Measurements from ENCODE around the gene SURF2.
"Not testable (repeated sequence)": the region's sequence is repeated elsewhere in the genome, so short reads cannot be mapped to it uniquely, and the experiment has no call there.

The SURF2 gene

DNA sequence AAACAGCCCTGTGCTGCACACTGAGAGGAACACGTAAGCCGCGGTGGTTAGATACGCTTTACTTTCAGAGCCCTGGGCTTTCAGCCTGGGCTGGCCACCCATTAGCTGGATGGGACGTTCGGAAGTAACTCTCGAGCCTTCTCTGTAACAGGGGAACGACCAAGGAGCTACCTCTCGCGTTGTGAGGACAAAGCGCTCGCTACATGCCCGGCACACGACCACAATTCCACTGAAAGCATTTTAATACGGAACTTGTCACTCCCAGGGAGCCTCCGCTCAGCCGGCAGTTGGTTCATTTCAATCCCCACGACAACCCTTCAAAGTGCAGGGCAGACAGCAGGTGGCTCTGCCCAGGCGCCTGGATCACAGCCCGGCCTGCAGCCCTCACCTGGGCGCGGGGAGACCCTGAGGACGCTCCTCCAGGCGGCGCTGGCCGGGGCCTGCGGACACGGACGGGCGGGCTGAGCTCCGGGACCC lies 431 bp upstream of the SURF2 start:
- no peak for DNase-seq

DNA sequence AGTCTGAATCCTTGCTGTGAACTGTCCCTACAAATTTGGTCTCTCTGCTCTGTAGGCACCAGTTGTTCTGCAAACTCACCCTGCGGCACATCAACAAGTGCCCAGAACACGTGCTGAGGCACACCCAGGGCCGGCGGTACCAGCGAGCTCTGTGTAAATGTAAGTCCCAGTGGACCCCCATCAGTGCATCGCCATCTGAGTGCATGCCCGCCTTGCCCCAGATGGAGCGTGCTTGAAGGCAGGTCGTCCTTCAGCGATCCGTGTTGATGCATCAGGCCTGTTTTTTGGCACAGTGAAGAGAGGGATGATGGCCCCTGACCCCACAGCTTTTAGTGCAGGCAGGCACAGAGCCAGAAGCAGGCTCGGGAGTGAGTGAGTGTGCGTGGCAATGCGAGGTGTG lies 1.3 kb downstream of the SURF2 start:
- no peak for DNase-seq

DNA sequence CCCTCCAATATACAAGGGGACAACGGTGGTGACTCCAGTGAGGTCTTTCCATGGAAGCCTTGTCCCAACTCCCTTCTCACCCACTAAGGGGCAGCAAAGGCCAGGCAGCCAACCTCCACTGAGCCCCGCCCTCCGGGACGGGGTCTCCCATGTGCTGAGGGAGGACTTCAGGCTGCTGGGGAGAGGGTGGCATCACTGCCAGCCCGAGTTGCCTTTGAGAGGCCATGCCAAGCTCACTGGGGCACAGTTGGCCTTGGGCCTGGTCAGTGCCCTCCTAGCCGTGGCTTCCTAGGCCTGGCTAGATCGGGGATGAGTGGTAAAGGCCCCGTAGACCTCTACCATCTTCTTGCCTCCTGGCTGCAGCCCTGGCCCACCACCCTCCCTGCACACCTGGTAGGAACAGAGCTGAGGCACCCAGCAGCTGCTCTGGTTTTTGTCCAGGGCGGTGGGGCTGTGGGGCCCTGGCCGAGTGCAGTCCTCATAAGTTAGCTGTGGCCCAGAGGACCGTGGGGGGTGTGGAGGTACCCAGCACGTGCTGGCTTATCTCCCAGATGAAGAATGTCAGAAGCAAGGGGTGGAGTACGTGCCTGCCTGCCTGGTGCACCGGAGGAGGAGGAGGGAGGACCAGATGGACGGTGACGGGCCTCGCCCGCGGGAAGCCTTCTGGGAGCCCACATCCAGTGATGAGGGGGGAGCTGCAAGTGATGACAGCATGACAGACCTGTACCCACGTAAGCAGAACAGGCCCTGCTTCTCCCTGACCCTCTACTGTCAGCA lies 3.2 kb downstream of the SURF2 start:
- DNase-seq: no peak

DNA sequence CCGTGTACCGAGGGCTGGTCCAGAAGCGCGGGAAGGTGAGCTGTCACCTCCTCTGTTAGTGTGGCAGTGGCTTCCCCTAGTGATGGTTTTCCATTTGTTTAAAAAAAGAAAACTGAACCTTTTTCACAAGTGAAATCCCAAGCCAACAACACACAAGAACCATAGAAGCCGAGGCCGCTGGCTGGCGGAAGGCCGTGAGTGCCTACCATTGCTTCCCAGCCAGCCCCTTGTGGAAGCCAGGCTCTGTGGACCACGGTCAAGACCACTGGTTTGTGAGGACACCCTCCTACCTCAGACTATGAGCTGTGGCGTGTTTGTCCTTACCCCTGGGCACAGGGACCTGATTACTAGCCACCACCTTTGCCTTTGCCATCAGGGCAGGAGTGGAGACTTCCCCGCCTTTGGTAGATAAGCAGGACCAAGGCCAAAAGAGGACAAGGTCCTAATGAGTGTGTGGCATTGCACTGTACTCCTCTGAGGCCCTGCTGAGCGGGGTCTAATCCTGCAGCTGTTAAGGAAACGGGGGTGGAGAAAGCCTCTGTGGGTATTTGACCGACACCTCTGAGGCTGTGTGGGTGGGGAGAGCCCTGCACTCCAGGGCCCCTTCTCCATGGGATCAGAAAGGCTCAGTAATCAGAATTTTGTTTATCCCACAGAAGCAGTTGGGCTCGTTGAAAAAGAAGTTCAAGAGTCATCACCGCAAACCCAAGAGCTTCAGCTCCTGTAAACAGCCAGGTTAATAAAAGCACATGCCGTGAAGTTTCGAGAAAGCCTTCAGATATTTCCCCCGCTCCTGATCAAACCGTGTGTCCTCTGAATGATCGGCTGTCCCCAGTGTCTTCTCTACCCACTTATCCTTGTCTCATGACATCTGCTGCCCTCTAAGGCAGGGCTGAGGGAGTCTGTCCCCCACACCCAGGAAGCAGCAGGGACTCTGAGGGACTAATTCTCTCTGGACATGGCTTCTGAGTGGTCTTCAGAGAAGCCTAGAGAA lies 4.3 kb downstream of the SURF2 start:
- DNase-seq: no peak

DNA sequence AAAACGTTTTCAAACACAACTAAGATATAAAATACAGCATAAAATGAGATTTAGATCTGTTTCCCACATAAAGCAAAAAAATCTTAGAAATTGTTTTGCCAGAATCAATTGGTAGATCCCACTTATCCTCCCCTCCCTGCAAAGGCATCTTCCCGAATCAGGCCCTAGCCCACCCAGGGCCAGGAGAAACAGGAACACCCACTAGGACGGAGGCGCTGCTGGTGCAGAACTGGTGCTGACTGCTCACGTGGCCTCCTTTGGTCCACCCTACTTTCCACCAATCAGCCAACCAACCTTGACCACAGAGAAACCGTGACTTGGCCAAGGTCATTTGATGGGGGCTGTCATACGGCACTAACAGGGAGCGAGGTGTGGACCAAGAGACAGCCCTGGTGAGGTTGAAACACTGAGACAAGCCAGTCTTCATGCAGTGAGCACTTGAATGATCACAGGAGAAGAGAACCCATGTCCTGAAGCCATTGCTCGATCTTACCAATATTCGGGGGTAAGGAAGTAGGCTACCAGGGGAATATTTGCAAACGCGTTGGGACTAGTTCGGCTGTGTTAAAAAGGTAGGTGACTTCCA lies 5.2 kb downstream of the SURF2 start:
- no peak for DNase-seq

DNA sequence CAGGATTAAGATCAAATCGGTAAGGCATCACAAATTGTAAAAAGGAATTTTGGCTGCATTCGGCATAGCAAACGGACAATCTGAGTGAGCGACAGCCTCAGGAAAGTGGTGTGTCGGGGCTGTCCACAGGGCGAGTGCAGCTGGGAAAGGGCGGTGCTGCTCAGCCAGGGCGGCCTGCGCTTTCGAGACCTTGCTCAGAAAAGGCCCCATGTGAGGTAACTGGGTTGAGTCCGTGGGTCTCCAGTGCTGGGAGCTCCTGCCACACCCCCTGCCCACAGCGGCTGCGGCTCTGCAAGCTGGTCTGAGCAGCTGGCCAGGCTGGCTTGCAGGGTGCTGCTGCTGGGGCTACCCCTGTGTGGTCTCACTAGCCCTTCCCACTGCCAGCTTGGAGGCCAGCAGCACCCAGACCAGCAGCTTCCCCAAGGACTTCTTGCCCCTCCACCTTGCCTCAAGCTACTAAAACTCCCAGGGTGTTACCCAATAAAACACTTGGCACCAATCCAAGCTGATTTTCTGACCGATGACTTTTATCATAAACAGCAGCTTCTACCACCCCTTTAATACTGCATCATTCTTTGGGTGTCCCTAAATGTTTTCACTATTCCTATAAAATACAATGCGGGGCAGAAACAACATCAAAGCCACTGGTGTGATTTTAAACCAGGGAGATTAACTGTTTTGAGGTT lies 6.2 kb downstream of the SURF2 start:
- DNase-seq: no peak

DNA sequence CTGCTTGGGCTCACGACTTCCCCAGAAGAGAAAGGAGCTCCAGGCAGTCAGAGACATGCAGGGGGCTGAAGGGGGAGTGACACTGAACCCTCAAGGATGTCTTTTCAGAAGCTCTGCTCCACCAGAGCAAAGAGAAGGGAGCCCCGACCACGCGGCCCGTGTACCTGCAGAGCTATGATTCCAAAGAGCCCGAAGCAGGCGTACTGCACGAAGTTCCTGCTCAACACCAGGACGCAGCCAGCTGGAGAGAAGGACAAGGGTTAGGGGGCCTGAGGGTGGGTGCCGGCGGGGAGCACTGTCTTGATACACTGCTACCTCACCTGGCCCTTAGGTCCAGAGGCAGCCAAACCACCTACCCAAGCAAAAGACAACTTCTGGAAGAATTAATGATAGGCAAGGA lies 10.1 kb downstream of the SURF2 start:
- no peak for DNase-seq

DNA sequence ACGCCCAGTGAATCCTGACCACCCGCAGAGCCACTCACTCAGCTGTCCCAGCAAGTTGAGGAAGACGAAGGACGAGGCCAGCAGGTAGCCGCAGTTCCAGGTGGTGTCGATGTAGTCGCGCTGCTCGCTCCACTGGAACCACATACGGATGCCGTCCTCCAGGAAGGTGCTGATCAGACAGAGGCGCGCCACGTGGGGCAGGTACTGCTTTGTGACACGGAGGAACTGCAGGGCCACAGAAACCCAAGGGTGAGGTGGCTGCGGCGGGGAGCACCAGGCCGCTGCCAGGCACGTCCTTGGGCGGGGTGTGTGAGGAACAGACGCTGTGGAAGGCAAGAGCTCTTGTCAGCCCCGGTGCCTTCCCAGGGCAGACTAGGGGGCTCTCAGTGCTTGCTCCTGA lies 10.9 kb downstream of the SURF2 start:
- no peak for DNase-seq

DNA sequence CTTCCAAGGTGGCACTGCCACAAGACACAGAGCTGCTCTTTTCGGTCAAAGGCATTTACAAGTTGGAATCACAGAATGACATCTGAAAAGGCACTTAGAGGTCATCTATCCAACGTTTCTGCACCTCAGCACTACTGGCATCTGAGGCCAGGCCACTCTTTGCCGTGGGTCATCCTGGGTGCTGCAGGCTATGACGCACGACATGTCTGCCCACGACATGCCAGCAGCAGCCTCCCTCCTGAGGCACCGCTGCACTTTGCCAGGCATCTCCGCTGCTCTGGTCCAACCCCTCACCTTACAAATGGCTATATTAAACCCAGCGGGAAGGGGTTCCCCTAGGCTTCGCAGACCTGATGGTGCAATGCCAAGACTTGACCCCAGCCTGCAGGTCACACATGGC lies 11.4 kb downstream of the SURF2 start:
- DNase-seq: no peak

DNA sequence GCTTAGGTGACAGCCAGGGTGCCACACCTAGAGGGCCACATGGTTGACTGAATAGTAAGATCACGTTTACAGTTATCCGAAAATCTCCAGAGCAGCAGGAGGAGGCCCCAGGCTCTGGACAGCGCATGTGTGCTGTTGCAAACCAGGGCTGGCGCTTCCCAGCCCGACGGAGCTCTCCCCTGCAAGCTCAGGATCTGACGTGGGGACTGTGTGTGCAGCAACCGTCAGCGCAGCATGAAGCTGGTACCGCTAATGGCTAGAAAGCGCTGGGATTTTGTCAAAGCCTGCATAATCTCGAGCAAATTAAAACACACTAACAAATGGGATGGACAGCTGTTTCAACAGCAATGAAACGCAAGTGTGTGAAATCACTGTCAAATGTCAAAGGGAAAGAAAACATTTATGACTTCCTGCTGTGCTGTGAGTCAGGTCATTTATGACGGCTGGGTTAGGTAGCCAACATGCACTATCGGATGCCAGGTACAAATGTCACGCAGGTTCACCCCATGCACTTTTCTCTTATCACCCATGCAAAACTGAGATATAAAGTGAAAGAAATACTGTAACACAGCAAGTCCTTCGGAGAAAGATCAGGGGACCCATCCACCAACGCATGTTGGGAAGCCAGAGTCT lies 12.0 kb downstream of the SURF2 start:
- DNase-seq: no peak

DNA sequence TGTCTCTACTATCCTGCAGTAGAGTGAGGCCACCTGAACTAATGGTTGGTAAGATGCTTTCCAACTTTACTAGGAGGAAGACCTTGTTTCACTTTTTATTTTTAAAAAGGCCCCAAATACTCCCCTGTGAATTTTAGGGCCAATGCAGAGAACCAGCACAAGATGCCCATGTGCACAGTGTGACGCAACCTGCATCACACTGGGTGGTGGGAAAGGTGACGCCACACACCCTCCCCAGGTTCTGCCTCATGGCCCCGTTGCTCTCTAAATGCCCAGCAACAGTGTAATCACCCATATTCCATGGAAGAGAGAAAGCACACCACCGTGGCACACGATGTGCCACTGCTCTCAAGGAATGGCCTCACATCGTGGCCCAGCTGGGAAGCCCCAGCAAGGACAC lies 13.1 kb downstream of the SURF2 start:
- DNase-seq: no peak

DNA sequence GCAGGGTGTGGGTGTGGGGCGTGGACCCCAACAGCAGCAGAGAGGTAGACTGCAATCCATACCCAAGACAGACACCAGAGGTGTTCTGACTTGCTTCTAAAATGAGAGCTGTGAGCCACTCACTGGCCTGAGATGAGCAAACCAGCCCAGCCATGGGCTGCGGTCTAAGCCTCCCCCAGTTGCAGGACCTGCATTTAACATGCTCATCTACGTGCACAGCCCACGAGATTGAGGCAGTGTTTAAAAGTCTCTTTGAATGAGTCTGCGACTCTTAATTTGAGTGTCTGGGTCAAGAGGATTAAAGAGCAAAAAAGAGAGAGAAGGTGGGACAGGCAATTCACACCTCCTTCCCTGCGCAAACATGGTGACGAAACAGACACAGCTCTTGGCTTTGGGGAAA lies 13.6 kb downstream of the SURF2 start:
- DNase-seq: no peak

DNA sequence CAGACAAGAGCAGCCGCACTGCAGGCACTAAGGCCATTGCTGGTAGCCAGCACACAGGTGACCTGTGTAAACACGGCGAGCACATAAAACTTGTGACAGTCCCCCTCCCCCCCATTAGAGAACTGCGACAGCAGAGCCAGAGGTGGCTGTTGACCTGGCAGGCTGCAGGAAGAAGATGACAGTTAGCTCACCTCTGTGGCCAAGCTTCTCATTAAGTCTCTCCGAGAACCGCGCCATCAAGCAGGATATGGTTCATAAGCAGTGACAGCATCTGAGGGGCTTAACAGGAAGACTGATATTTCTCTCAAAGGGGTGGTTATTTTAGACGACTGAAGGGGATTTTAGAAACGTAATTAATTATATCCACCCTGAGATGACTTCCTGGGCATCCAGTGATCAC lies 14.3 kb downstream of the SURF2 start:
- no peak for DNase-seq

DNA sequence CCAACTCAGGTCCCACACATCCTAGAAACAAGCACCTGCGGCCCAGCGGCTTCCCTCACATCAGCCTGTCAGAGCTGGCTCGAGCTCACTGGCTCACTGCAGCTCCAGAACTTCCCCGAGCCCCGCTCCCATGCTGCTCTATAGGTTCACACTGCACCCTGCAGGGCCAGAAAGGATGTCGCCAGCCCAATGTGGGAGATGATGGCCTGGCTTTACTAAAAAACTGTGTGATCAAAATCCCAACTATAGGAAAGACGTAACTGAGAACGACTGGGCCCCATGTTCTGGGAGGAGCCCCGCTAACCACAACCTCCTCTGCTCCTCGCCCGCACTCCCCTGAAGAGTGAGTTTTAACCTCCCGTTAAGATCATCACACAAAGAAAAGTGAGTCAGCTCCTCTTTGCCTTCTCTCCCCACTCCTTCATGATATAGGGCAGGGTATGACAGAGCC lies 14.9 kb downstream of the SURF2 start:
- DNase-seq: peak; percentile 46

DNA sequence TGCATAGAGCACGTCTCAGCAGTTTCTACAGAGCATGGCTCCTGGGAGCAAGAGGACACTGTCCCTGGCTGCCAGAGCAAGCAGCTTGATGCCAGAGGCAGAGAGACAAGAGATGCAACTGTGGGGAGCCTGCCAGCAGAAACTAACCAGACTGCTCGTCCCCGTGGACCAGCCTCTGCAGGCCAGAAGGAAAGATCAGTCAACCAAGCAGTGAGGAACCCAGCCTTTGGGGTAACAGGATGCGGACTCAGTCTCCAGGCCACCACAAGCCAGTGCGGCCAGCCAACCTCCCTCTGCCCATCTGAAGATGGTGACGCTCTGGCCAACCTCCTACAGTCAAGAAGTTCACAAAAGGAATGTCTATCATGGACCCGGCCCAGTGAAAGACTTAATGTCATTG lies 15.8 kb downstream of the SURF2 start:
- no peak for DNase-seq

DNA sequence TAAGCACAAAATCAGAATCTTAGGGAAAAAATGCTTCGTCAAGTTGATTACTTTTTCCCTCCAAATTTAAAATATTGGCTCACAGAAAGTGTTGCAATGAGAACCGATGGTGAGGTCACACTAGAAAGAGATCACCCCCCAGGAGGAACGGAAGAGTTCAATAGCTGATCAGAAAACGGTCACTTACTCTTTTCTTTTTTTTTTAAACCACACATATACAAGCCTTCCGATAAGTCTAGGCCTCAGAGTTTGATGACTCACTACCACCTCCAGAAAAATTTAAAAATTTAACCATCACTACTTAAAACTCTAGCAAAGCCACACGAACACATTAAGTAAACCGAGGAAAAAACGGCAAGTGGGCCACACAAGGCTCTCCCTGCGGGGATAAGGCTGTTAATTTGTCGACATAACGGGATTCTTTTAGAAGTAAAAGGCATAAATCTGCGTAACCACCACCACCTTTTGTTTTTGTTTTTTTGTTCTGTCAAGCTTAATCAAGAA lies 18.3 kb downstream of the SURF2 start:
- DNase-seq: no peak

DNA sequence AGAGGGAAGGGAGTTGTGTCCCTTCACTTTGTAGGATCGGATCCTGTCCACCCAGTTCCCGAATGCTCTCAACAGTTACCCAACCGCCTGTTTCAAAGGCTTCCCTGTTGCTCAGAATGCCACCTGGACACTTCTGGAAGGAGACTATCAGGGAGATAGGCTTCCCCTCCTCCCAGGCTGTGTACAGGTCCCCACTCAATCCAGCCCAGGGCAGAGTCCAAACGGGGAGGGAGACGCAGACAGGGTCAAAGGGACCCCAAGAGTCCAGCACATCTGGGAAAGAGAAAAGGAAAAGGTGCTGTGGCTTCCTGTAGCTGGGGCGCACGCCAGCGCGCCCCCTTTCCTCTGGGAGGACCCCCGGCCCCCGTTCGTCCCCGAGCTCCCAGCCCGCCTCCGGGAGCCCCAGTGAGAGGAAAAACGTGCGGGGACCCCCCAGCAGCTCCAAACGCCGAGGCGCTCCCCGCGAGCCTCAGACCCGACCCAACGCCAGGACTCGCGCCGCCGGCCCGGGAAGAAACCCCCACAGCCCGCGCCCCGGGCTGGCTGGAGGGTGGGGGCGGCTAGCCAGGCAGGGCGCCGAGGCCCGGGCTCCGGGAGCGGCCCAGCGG lies 18.9 kb downstream of the SURF2 start:
- DNase-seq: no peak

DNA sequence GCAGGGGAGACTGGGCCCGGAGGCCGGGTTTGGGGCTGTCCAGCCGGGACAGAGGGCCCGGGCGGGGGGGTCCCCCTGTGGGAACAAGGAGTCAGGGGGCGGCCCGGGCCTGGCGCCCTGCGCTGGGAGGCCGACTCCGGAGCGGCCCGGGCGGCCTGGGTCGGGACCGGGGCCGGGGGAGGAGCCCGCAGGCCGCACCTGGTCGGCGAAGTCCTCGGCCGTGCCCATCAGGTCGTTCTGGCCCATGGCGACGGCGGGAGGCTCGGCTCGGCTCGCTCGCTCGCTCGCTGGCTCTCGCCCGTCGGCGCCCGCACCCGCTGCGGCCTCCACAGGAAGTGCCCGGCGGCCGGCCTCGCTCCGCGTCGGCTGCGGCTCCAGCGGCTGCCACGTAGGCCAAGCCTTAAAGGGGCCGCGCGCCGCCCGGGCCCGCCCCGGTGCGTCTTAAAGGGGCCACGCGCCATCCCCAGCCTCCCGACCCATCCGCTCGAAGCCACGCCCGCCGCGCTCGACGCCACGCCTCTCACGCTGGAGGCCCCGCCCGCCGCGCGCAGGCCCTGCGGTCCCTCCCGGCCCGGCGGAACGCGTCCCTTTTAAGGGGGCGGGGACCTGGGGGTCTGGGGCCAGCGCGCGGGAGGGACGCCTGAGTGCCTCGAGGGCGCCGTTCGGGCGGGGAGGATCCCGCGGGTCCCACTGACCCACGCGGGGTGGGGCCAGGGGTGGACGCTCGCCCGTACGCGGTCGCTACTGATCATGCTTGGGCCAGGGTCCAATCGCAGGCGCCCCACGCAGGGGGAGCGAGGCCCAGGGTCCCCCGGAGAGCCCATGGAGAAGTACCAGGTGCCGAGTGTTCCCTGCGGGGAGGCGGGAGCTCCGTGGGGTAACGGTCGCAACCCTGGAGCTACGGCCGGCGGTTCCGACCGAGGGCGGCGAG lies 19.6 kb downstream of the SURF2 start, which contains the start of the genes STKLD1 and SURF4:
Gene STKLD1 (plus strand): TSS at position 643 of the 931 bp plus-strand sequence. CDS start 108 bp downstream, at position 751.
Gene SURF4 (minus strand): TSS at position 337 of the 931 bp plus-strand sequence. CDS start 91 bp downstream, at position 246.
- peak; percentile 86 for DNase-seq

DNA sequence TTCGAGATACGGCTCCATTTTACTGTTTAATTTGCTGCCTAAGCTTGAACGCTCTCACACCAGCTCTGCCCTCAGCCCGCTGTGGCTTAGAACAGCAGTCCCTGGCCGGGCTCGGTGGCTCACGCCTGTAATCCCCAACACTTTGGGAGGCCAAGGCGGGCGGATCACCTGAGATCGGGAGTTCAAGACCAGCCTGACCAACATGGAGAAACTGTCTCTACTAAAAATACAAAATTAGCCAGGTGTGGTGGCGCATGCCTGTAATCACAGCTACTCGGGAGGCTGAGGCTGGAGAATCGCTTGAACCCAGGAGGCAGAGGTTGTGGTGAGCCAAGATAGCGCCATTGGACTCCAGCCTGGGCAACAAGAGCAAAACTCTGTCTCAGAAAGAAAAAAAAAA lies 20.9 kb downstream of the SURF2 start:
- DNase-seq: not testable (repeated sequence)

DNA sequence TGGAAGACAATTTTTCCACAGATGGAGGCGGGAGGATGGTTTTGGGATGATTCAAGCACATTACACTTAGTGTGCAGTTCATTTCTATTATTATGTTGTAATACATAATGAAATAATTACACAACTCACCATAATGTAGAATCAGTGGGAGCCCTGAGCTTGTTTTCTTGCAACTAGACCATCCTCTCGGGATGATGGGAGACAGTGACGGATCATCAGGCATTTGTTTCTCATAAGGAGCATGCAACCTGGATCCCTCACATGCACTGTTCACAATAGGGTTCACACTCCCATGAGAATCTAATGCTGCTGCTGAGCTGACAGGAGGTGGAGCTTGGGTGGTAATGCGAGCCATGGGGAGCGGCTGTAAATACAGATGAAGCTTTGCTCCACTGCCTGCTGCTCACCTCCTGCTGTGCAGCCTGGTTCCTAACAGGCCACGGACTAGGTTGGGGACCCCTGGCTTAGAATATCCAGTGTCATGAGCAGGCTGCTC lies 21.4 kb downstream of the SURF2 start:
- no peak for DNase-seq
